Fibroblast of peridontal ligament (primary cell): Measurements from ENCODE around the gene EIF3I.

Experiments used
- DNase-seq: peaks from one replicate; pipeline ENCODE4 v3.0.0-alpha.2; 2010; ENCODE audit errors: extremely low read depth

EIF3I gene

DNA sequence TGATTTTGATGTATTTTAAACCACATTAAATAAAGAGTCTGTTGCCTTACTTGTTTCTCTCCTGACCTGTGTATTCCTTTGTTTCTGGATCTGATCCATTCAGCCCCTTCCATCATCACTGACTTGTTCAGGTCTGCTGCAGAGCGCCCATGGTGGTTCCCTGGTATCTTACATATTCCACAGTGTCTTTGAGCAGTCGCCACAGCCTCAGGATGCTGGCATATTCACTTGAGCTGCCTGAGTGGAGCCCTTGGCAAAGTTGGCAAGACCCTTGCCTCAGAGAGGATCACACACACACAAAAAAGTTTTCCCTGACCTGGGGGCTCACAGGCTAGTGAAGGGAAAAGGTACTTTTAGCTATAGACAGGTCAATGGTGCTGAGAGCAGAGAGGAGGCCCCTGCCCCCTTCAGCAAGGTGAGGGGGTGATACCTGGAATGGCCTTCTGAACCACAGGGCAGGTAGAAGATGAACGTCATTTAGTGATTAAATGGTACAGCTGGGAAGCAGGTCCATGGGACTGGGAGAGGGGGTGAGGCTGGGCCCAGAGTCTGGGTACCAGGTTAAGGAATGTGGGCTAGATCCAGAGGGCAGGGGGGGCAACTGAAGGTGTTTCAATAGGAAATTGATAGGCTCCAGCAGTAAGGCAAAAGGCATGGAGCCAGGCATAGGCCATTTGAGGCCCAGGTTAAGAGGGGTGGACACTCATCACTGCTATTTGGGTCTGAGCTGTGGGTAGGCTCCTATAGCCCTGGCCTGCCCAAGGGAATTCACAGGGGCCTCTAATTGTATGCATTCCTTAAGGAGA, 23.8 kb upstream of the EIF3I start:
- no peak for DNase-seq

DNA sequence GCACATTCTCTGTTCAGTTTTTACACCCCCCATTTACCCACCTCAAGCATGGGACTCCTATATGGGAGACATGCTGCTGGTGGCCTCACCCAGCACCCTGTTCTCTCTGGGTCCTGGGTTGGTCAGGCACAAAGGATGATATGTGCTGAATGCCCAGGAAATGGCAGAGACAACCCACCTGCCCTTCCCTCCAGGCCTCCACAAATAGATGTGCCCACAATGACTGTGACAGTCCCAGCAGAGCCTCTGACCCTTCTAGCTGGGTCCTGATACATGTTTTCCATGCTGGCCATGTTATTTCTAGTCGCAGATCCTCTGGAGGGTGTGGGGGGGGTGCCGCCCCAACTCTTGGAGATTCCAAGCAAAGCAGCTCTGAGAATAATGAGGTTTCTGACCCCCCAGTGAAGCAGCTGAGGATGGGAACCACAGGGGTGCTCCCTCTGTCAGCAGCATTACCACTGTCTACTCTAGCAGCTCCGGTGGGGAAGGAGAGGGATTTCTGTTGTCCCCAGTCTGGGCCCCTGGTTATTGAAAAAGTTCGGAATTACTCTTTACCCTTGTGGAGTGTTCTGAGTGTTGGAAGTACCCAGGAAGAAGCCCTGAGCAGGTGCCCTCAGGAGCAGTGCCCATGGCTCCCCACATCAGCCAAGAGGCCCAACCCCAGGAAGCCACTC, 23.0 kb upstream of the EIF3I start:
- DNase-seq, result no peak

DNA sequence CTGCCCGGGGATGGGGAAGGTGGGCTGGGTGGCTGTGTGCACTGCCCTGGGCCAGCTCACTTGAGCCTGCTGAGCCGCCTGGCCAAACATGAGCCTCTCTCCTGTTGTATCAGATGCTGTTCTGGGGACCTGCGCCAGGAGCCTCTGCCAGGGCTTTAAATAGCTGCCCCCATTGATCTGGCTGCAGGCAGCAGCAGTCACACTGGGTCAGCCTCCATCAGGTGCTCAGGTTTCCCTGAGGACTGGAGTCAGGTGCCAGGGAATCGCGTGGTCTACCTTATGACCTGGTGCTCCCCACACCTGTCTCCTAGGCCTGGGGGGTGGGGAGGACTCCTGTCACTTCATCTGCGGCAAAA, 22.5 kb upstream of the EIF3I start:
- peak; percentile 32 for DNase-seq

DNA sequence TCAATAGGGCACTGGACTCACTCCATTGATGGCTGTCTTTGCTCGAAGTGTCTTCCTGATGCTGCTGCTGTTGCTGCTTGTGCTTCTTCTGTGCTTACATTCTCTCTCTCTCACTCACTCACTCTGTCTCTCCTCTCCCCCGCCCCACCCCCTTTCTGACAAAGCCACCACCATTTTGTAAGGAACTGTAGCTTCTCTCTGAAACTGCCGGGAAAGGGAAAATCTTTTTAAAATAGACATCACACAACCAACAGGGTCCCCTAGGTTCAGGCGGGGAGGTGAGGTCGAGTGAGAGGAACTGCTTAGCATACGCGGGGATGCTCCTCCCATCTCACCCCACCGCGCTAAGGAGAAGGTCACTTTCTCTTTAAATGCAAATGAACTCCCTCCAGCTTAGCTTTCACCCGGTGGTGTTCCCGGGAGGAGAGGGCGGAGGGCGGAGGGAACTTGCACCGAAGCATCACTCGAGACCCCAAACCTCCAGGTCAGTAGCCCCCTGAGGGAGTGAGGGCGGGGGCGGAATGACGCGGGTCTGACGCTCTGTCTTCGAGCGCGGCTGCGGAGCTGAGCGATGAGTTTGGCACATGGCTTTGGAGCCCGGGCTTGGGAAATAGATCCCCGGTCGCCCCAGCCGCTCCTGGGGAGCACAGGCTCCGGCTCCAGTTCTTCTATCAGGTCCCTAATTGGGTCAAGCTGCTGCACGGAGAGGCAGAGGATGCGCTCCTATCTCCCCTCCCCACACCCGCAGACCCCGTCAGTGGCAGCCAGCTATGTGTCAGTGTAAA, 21.8 kb upstream of the EIF3I start, which contains the start of gene CCDC28B:
TSS of gene CCDC28B (plus strand) at position 370 of the 785 bp plus-strand sequence. CDS start 1,341 bp downstream, outside the sequence.
- DNase-seq, result peak; percentile 75

DNA sequence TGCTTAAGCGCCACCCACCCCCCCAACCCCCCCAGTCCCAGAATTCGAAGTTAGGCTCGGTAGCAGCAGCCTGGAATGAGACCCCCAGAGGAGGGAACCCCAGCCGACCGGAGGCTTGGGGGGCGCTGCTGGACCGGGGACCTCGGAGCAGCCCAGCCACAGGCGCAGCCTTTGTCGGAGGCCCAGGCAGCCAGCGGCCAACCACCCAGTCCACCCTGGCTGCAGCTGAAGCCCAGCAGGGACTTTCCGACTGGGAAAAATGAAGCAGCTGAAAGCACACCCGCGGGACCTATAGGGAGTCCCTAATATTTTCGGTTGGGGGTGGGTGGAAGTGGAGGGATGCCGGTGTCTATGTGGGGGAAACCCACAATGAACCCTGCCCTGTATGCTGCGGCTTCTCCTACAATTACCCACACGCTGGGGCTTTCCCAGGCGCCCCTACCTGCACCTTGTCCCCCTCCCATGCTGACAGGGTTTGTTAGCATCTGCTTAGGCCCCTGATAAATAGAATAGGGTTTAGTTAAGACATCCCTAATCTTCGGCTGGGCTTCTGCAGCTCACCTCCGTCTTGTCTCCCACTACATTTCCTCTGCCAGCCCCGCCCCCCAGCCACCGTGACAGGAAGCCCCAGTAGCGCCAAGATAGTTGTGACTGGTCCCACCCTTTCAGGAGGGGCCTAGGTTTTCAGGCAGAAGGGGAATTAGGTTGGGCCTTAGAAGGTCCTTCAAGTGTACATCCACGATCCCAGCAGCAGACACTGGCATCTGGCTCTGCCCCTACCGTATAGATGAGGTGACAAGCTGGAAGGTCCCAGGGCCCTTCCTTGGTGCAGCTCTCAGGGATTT, 21.0 kb upstream of the EIF3I start:
- peak; percentile 50 for DNase-seq

DNA sequence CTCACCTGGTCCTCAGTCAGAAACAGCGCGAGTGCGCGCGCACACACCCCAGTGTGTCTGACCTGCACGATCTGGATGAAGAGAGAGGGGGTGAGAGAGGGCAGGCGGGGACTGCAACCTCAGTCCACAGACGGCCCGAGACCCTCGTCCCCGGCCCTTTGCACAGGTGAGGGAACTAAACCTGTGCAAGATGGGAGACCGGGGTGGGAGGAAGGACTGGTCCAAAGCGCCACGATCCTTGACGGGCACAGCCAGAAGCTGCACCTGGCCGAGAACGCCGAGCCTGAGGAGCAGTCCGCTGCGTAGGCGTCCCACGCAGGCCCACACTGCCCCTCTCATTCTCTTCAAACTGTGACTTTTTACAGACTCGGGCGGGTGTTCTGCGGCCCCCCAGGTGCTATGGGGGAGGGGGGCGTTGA, 17.3 kb upstream of the EIF3I start:
- DNase-seq, result no peak

DNA sequence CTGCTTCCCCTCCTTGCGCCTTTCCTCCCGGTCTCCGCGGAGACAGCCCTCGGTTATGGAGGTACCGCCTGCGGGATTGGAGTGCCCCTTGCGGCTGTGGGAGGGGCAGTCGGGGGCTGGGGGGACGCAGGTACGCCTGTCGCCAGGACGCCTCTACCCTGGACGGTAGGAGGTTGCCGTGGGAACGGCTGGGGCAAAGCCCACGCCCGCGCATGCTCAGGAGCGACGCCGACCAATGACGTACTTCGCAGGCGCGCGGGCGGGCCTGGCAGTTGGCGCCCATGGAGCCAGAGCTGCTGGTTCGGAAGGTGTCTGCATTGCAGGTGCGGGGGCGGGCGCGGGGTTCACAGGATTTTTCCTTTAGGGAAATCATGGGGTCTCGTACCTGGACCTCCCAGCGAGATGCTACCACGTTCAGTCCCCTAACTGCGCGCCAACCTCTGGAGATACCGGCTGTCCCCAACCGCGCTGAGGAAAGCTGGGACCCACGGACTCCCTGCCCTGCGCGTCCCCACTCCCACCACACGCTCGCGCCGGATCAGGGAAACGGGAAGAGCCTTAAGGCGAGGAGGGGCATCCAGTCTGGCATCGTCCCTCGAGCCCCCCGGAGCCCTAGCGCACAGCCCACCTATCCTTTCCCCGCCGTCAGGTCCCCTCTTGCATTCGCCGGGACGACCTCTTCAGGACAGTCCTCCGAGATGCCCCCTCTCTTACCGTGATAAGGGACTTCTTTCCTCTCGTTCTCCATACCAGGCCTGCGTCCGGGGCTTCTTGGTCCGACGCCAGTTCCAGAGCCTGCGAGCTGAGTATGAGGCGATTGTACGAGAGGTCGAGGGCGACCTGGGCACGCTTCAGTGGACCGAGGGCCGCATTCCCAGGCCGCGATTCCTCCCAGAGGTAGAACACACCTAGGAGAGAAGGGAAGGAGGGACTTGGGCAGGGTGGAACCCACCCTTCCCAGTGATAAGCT, 16.5 kb upstream of the EIF3I start, which contains the start of gene IQCC:
TSS of gene IQCC (plus strand) at position 271 of the 970 bp plus-strand sequence. CDS start at position 282, 11 bp downstream.
- DNase-seq, result peak; percentile 71

DNA sequence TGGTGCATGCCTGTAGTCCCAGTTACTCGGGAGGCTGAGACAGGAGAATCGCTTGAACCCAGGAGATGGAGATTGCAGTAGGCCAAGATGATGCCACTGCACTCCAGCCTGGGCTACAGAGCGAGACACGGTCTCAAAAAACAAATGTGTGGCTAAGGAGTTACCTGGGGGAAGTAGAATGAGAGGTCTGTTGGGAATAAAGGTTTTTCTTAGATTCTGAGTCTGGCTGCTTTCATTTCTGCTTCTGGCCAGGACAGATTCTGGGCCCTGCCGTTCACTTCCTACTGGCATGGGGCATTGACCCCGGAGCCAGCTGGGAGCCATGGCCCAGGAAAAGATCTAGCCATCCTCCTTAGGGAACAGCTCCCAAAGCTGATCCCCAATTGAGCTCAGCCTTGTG, 13.7 kb upstream of the EIF3I start:
- no peak for DNase-seq

DNA sequence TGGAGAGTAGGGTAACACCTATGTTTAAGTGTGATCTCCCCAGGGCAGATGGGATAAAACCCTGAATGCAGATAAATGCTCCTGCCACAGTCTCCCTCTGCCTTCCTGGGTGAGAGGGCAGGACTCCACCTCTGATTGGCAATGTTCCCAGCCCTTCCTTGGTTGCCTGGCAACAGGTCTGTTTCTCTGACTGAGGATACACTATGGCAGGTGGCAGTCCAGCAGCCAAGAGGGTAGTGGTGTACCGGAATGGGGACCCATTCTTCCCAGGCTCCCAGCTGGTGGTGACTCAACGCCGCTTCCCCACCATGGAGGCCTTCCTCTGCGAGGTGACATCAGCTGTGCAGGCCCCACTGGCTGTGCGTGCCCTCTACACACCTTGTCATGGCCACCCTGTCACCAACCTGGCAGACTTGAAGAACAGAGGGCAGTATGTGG, 13.3 kb upstream of the EIF3I start, which contains the start of gene DCDC2B:
TSS of gene DCDC2B (plus strand) at position 199 of the 438 bp plus-strand sequence. CDS start at position 204, 5 bp downstream.
- DNase-seq, result no peak

DNA sequence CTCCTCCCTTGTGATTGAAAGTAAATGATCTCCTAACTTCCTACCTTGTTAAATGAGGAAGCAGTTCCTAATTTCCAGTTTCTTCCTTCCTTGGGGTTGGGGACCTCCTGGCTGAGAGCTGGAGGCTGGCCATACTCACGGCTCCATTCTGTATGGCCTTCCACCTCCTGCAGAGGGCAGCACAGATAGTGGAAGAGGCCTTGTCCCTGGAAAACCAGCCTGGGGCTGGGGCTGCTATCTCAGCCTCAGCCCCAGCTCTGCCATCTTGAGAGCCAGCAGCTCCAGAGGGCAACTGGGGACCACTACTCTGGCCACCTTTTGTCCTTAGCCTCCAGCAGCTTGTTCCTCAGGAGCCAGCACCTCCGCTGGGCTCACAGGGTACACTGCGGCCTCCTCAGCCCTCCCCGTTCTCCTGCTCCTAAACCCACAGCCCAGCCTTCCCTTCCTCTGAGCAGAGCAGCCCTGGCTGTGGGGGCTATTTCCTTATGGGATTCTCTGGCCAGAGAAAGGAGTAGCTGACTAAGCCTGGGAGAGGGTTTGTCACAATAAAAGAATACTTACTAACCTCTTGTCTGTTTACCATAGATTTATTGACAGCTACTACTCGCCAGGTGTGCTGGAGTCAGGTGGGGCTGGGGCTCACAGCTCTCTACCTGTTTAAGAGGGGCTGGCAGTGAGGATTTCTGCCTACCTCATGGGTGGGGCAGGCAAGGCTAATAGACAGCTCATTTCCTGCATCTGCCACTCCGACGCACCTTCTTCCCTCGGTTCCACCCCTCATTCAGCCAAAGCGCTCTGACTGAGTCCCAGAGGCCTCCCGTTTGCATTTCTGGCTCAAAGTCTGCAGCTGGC, 6.4 kb upstream of the EIF3I start:
- peak; percentile 65 for DNase-seq

DNA sequence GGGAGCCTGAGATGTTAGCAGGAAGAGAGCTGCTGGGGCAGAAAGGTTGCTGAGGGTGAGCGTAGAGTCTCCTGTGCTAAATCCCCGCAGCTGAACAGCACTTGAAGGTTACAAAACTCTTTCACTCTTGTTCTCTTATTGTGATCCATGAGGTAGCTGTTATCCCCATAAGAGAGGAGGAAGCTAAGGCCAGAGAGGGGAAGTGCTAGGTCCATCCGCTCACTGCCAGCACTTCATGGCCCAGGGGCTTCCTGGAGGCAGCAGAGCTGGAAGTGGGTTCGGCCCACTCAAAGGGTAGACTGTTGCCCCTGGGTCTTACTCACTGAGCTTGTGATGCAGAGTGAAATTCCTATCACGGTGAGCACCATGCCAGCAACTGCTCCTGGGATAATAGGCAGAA, 5.6 kb upstream of the EIF3I start:
- DNase-seq, result no peak

DNA sequence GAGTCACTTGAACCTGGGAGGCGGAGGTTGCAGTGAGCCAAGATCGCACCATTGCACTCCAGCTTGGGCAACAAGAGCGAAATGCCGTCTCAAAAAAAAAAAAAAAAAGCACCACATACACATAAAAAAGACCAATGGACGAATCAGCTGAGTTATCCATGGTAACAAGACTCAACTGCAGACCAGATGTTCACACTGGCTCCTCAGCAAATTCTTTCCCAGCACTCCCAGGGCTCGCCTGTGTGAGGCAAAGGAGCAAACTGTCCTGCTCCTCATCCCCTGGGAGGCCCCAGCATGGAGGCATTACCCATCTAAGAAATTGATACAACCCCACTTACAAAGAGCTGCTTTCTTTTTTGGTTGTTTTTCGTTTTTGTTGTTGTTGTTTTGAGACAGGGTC, 3.2 kb upstream of the EIF3I start:
- DNase-seq, result peak; percentile 37

DNA sequence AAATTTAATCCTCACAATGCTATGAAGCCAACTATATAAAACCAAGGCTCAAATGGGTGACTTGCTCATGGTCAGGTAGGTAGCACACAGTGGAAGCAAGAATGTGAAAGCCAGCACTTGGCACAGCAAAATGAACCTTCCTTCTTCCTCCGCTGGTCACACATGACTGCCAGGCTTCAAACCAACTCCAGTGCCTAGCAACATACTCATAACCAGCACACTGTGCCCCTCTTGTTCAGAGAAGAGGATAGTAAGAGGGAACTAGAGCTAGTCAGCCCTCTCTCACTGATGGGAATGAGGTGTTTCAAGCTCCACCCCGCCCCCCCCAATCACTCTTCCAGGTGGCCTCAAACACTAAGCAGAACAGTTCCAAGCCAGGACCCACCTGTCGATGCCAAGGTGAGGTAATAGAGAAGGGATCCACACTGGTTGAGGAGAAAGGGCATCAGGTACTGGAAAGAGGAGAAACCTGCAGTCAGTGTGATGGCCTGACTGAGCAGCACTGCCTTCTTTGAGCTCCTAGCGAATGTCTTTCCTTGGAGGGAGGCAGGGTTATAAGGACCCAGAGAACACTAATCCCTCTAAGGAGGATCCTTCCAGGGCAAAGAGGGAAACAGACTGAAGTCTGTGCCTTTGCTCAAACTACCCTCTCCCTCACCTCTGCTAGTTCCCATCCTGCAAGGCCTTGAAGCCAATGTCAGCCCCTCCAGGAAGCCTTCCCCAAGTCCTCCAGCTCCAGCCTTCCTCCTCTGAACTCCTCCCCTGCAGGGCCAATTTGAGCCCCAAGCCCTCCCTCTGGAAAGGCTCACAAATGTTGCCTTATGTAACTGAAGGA, 1.2 kb upstream of the EIF3I start:
- no peak for DNase-seq

DNA sequence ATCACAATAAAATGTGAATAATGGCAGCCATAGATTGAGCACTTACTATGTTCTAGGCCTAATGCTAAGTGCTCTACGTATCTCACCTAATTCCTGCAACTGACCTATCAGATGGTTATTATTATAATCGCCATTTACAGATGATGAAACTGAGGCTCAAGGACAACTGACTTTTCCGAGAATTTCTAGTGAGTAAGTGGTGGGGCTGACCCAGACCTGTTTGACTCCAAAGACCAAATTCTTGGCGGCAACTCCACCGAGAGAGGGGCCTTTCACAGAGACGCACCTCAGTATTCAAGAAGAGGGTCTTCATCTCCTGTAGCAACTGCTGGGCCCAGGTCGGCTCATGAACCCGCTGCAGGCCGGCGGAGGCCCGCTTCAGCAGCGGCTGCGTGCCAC, 627 bp upstream of the EIF3I start:
- DNase-seq, result no peak

DNA sequence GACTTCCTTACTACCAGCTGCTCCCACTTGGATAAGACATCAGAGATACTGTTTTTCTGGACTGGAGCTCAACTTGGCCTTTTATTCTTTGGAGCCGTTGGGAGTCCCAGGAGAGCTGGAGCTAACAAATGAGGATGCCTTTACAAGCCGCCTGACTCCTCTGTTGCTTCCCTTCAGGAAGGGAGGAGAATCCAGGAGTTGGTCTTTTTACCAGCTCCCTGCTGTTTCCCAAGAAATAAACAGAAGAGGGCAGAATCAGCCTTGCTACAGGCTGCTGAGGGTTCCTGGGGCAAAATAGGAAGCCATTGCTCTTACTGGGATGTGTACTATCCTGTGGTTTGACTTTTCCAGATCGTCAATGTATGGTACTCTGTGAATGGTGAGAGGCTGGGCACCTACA, 1.5 kb downstream of the EIF3I start:
- DNase-seq, result no peak

DNA sequence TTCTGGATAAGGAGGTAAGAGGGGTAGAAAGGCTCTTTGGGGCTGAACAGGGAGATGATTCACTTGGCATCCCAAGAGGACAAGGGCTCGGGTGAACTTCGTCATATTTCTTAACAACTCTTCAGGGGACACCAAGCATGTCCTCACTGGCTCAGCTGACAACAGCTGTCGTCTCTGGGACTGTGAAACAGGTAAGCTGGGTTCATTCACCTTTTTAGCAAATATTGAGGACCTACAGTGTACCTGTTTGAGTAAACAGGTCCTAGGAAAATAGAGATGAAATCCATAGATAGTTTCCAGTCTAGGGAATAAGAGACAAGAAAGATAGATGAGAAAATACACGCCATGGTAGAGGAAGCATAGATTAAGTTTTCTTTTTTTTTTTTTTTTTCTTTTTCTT, 2.1 kb downstream of the EIF3I start:
- no peak for DNase-seq

DNA sequence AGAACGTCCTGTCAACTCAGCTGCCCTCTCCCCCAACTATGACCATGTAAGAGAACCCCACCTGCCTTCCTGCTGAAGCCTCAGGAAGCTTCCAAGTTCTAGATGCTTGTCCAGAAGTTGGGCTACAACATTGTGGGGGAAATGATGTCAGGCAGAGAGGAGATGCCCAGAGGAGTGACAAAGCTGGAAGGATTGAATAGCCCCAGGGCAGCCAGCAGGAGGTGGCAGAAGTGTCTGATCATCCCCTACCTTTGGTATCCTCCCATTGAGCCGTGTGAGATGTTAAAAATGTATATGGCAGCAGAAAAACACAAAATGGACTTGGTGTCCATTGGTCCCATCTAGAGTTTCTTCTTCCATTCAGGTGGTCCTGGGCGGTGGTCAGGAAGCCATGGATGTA, 6.6 kb downstream of the EIF3I start:
- DNase-seq, result no peak

DNA sequence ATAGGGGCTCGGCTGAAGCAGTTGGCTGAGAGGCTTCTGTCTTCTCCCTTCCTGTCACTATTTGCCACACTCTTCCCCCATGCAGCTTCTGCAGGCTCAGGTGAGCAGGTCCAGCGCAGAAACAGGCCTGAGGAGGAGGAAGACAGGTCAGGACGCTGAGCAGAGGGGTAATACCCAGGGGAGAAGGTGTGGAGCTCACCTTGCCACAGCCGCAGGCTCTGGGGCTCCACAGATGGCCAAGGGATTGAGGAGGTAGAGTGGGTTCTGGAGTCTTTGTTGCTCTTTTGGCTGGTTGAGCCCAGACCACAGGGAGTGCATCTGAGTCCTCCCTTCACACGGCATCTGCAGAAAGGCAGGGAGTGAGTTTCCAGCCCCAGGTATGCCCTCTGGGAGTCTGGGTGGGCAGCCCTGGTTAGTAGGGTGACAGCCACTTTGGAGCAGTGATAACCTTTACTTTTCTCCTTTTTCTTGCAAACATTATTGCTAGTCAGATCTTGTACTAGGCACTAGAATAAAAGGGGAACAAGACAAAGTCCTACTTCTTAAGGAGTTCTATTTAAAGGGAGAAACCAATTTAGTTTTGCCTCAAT, 9.7 kb downstream of the EIF3I start:
- DNase-seq, result no peak
